PFSK-1 (cell line): ENCODE data around the gene CACNA1C.

Experiments used
- FOXP2 ChIP-seq: optimal IDR thresholded peaks from 2 replicates; pipeline ENCODE3; 2011; ENCODE audit warnings: borderline replicate concordance, control low read depth, inconsistent platforms; ENCODE audit not compliant: insufficient read depth; ENCODE audit errors: extremely low read length, extremely low read depth
- POLR2AphosphoS5 ChIP-seq: IDR thresholded peaks from 2 replicates; pipeline ENCODE4 v1.6.1; 2012; ENCODE audit warnings: low read depth, mild to moderate bottlenecking, control low read depth, low read length, moderate library complexity
- SIN3A ChIP-seq: IDR thresholded peaks from 2 replicates; pipeline ENCODE4 v1.6.1; 2012; ENCODE audit warnings: mild to moderate bottlenecking, low read length, moderate library complexity, borderline replicate concordance; ENCODE audit not compliant: insufficient read depth
- TAF1 ChIP-seq: IDR thresholded peaks from 2 replicates; pipeline ENCODE4 v1.6.1; 2012; ENCODE audit warnings: low read length, control low read depth, borderline replicate concordance; ENCODE audit not compliant: insufficient read depth
- TF ChIP-seq, protein P1 (sequence below), 2 experiments: IDR thresholded peaks; 2 replicates each; pipeline versions ENCODE4 v1.6.1 to v1.8.0; 2011 to 2012; ENCODE audit warnings: low read depth in 2 of 2, low read length in 2 of 2, control low read depth in 1 of 2, inconsistent platforms in 1 of 2, mild to moderate bottlenecking in 1 of 2, moderate library complexity in 1 of 2; ENCODE audit not compliant: insufficient read depth in 1 of 2

DNA sequence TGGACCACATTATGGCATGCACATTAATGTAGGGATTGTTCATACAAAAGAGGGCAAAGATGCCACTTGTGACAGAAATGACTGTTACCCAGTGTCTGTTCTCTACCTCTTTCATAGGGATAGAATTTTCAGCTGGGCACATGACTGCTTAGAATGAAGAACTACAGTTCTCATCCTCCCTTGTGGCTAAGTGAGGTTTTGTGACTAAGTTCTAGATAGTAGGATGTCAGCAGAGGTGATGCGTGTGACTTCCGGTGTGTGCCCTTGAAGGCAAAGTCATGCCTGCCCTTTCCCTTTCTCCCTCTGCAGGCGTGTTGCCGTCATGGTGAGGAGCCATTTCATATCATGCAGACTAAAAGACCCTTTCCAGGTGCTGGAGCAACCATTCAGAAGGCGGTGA is 99.3 kb downstream of the CACNA1C start:
- TF ChIP-seq, protein P1, sequence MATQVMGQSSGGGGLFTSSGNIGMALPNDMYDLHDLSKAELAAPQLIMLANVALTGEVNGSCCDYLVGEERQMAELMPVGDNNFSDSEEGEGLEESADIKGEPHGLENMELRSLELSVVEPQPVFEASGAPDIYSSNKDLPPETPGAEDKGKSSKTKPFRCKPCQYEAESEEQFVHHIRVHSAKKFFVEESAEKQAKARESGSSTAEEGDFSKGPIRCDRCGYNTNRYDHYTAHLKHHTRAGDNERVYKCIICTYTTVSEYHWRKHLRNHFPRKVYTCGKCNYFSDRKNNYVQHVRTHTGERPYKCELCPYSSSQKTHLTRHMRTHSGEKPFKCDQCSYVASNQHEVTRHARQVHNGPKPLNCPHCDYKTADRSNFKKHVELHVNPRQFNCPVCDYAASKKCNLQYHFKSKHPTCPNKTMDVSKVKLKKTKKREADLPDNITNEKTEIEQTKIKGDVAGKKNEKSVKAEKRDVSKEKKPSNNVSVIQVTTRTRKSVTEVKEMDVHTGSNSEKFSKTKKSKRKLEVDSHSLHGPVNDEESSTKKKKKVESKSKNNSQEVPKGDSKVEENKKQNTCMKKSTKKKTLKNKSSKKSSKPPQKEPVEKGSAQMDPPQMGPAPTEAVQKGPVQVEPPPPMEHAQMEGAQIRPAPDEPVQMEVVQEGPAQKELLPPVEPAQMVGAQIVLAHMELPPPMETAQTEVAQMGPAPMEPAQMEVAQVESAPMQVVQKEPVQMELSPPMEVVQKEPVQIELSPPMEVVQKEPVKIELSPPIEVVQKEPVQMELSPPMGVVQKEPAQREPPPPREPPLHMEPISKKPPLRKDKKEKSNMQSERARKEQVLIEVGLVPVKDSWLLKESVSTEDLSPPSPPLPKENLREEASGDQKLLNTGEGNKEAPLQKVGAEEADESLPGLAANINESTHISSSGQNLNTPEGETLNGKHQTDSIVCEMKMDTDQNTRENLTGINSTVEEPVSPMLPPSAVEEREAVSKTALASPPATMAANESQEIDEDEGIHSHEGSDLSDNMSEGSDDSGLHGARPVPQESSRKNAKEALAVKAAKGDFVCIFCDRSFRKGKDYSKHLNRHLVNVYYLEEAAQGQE (IDR thresholded peaks at IDR 0.05; ENCODE audit: insufficient read depth in 1 of 2, low read depth in 2 of 2, low read length in 2 of 2): no peak
- TF ChIP-seq POLR2AphosphoS5: no peak
- TF ChIP-seq SIN3A: no peak
- no peak for TF ChIP-seq TAF1
- no peak for TF ChIP-seq FOXP2
